ENCODE results near the gene KRTAP1-1.
"Not testable (repeated sequence)": the region's sequence is repeated elsewhere in the genome, so short reads cannot be mapped to it uniquely, and the experiment has no call there.

The KRTAP1-1 gene

GRCh38 chr17:41040783-41041571 is at the start of gene KRTAP1-1:
Gene KRTAP1-1 (minus strand): TSS chr17:41041450. CDS start chr17:41041397, 53 bp downstream.
- DNase-seq (ENCODE audit: low read depth), result peak; percentile 31

- DNase-seq (ENCODE audit: low read depth), result not testable (repeated sequence)
Observed at GRCh38 chr17:41088760-41089352, 47.6 kb upstream of the KRTAP1-1 start.

GRCh38 chr17:41084100-41084856 is 43.0 kb upstream of the KRTAP1-1 start, which contains the start of gene KRTAP4-7:
Gene KRTAP4-7 (plus strand): TSS chr17:41084150. CDS start chr17:41084207, 57 bp downstream.
- not testable (repeated sequence) for DNase-seq (ENCODE audit: low read depth)

GRCh38 chr17:41083427-41083826 is 42.2 kb upstream of the KRTAP1-1 start:
- peak; percentile 92 for DNase-seq (ENCODE audit: low read depth)

GRCh38 chr17:41082626-41083025 is 41.4 kb upstream of the KRTAP1-1 start:
- peak; percentile 56 for DNase-seq (ENCODE audit: low read depth)

GRCh38 chr17:41076788-41077187 is 35.5 kb upstream of the KRTAP1-1 start:
- DNase-seq (ENCODE audit: low read depth), result no peak

GRCh38 chr17:41073676-41074075 is 32.4 kb upstream of the KRTAP1-1 start:
- DNase-seq (ENCODE audit: low read depth), result no peak

GRCh38 chr17:41071606-41072360 is 30.5 kb upstream of the KRTAP1-1 start:
- DNase-seq (ENCODE audit: low read depth), result no peak

GRCh38 chr17:41069031-41069430 is 27.8 kb upstream of the KRTAP1-1 start:
- no peak for DNase-seq (ENCODE audit: low read depth)

- peak; percentile 80 for DNase-seq (ENCODE audit: low read depth)
Observed at GRCh38 chr17:41067281-41067680, 26.0 kb upstream of the KRTAP1-1 start.

GRCh38 chr17:41065829-41066624 is 24.8 kb upstream of the KRTAP1-1 start, which contains the start of gene KRTAP2-4:
Gene KRTAP2-4 (minus strand): TSS chr17:41065879. CDS start chr17:41065845, 34 bp downstream.
- DNase-seq (ENCODE audit: low read depth), result peak; percentile 96

GRCh38 chr17:41065016-41065689 is 23.9 kb upstream of the KRTAP1-1 start:
- DNase-seq (ENCODE audit: low read depth), result not testable (repeated sequence)

- DNase-seq (ENCODE audit: low read depth), result no peak
Observed at GRCh38 chr17:41064301-41064700, 23.1 kb upstream of the KRTAP1-1 start.

- no peak for DNase-seq (ENCODE audit: low read depth)
Observed at GRCh38 chr17:41063449-41063848, 22.2 kb upstream of the KRTAP1-1 start.

- DNase-seq (ENCODE audit: low read depth), result peak; percentile 99
Observed at GRCh38 chr17:41061964-41062363, 20.7 kb upstream of the KRTAP1-1 start.

- DNase-seq (ENCODE audit: low read depth), result peak; percentile 98
Observed at GRCh38 chr17:41060052-41060604, 18.9 kb upstream of the KRTAP1-1 start, which contains the start of gene KRTAP2-3. Gene KRTAP2-3 (minus strand): TSS chr17:41060114. CDS start chr17:41060050, 64 bp downstream.

- DNase-seq (ENCODE audit: low read depth), result peak; percentile 97
Observed at GRCh38 chr17:41059276-41060051, 18.2 kb upstream of the KRTAP1-1 start.

GRCh38 chr17:41058741-41059140 is 17.5 kb upstream of the KRTAP1-1 start:
- DNase-seq (ENCODE audit: low read depth), result peak; percentile 31

- DNase-seq (ENCODE audit: low read depth), result no peak
Observed at GRCh38 chr17:41057547-41057946, 16.3 kb upstream of the KRTAP1-1 start.
